K562 (cell line): ENCODE results near the gene HOXC10. TPM values are rescaled to one million over a fixed set of nuclear protein-coding genes. Genes with fewer than 3 reads are reported as not detected.

Experiments
- GTF2E2 ChIP-seq: fragments of 200-800 bp; sonication (Bioruptor generic); IDR thresholded peaks from 2 replicates; pipeline ENCODE4 v1.6.1; 2016; ENCODE audit warnings: missing genetic modification characterization, missing compliant biosample characterization
- L3MBTL2 ChIP-seq: fragments of 450-650 bp; IDR thresholded peaks from 2 replicates; pipeline ENCODE4 v1.6.1; 2016; ENCODE audit warnings: mild to moderate bottlenecking, moderate library complexity
- PCBP1 ChIP-seq: fragments of 200-400 bp; formaldehyde crosslinking; IDR thresholded peaks from 2 replicates; pipeline ENCODE4 v1.6.1; 2018; ENCODE audit warnings: mild to moderate bottlenecking, low read depth, low read length; ENCODE audit not compliant: poor library complexity, severe bottlenecking
- SETDB1 ChIP-seq: IDR thresholded peaks from one replicate; pipeline ENCODE4 v1.6.1; 2012; ENCODE audit warnings: low read length, control low read depth, inconsistent platforms
- SIN3A ChIP-seq, 2 experiments: fragments of 150-350 bp in 1 of 2; IDR thresholded peaks; 2 replicates each; pipeline ENCODE4 v1.6.1; 2011 to 2016; ENCODE audit warnings: borderline replicate concordance in 2 of 2, low read depth in 2 of 2, low read length in 2 of 2, mild to moderate bottlenecking in 2 of 2, moderate library complexity in 2 of 2; ENCODE audit not compliant: control insufficient read depth in 1 of 2
- ZNF184 ChIP-seq: sonication (generic); formaldehyde crosslinking; IDR thresholded peaks from 2 replicates; pipeline ENCODE4 v1.5.0; 2020; ENCODE audit warnings: missing genetic modification reagents
- ZNF436 ChIP-seq: fragments of 250-450, 450-650 bp; sonication (Bioruptor Pico); formaldehyde crosslinking; IDR thresholded peaks from 2 replicates; pipeline ENCODE4 v1.7.0; 2020; ENCODE audit warnings: mild to moderate bottlenecking
- ZNF79 ChIP-seq: fragments of 250-450 bp; sonication (Bioruptor Pico); IDR thresholded peaks from 2 replicates; pipeline ENCODE4 v1.4.0; 2020; ENCODE audit warnings: low read depth, mild to moderate bottlenecking, moderate library complexity
- polyA plus RNA-seq, 8 experiments: library from polyadenylated mRNA; depleted of rRNA in 4 of 8; stranded (reverse) in 5 of 8; unstranded in 3 of 8; fragments of >200 nt; fragmentation: Nextera tagmentation in 2 of 8; fragmentation: Illumina TruSeq in 1 of 8; extraction: Ambion mirVana in 2 of 8; extraction: Trizol in 1 of 8; gene quantifications; 2 replicates each; pipeline versions ENCODE4 v1.2.1 to v1.2.3, GENCODE V29; 2011 to 2014; ENCODE audit warnings: inconsistent platforms in 1 of 8, missing spikeins in 1 of 8
- total RNA-seq, 7 experiments: library from RNA; depleted of rRNA in 6 of 7; stranded (reverse); fragments of >200 nt in 6 of 7; fragmentation: Illumina TruSeq in 2 of 7; extraction: Trizol in 2 of 7; gene quantifications; 2 replicates each; pipeline versions ENCODE4 v1.2.1 to v1.2.3, GENCODE V29; 2011 to 2021; ENCODE audit warnings: low replicate concordance in 1 of 7
- TF ChIP-seq, protein P1 (sequence below): fragments of 250-450 bp; sonication (Bioruptor Pico); IDR thresholded peaks from 2 replicates; pipeline ENCODE4 v1.5.0; 2021; ENCODE audit warnings: mild to moderate bottlenecking, borderline replicate concordance
- TF ChIP-seq, protein P2 (sequence below), 2 experiments: IDR thresholded peaks; 2 replicates each; pipeline ENCODE4 v1.6.1; 2011; ENCODE audit warnings: borderline replicate concordance in 1 of 2, control low read depth in 1 of 2, low read depth in 1 of 2, low read length in 1 of 2, mild to moderate bottlenecking in 1 of 2, mixed read lengths in 1 of 2, moderate library complexity in 1 of 2; ENCODE audit not compliant: insufficient read depth in 1 of 2, insufficient read length in 1 of 2, poor library complexity in 1 of 2, severe bottlenecking in 1 of 2; ENCODE audit errors: extremely low read depth in 1 of 2
- TF ChIP-seq, protein P3 (sequence below): fragments of 250-450 bp; sonication (Bioruptor Pico); IDR thresholded peaks from 2 replicates; pipeline ENCODE4 v1.5.0; 2021
- TF ChIP-seq, protein P4 (sequence below): IDR thresholded peaks from 2 replicates; pipeline ENCODE4 v1.6.1; 2016; ENCODE audit warnings: missing genetic modification characterization, missing compliant biosample characterization
- TF ChIP-seq, protein P5 (sequence below): fragments of 450-650 bp; IDR thresholded peaks from 2 replicates; pipeline ENCODE4 v1.6.1; 2016; ENCODE audit warnings: low read depth, mild to moderate bottlenecking, moderate library complexity
- TF ChIP-seq, protein P6 (sequence below): fragments of 450-650 bp; IDR thresholded peaks from 2 replicates; pipeline ENCODE4 v1.6.1; 2016; ENCODE audit warnings: borderline replicate concordance

HOXC10 gene
- total and polyA plus RNA-seq, 9 of the 15 experiments (the other 6 are each of a cell fraction or from before 2014, with no cell fraction given), result 0.13 to 0.77 (median 0.35) TPM; not detected in 2

DNA sequence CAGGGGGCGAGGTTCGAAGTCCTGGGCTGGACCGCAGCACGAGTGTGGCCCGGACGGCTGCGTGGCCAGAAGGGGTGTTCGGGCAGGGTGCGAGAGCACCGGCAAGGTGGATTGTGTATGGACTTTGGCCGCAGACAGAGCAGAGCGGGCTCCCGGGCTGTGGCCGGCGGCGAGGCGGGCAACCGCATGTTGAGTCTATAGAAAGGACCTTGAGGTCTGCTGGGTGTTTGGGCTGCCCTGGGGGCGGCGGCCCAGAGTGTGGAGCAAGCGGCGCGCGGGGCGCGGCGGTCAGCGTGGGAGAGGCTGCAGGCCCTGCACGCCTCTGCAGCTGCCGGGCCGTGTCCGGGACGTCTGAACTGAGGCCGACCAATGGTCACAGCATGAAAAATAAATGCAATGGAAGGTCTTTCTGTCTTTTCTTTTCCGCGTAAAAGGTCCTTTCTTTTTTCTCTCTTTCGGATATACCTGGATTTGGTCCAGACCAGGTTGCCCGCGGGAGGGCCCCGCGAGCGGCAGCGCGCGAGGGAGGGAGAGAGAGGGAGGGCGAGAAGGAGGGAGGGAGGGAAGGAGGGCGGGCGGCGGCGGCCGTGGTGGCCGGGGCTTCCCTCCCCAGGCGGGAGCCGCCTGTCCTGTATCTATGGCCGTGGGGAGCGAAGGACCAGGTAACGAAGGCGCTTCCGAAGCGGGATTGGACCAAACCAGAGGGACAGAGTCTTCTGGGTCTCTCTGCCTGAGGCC lies 9.5 kb downstream of the HOXC10 start (continued):
- TF ChIP-seq, protein P1, sequence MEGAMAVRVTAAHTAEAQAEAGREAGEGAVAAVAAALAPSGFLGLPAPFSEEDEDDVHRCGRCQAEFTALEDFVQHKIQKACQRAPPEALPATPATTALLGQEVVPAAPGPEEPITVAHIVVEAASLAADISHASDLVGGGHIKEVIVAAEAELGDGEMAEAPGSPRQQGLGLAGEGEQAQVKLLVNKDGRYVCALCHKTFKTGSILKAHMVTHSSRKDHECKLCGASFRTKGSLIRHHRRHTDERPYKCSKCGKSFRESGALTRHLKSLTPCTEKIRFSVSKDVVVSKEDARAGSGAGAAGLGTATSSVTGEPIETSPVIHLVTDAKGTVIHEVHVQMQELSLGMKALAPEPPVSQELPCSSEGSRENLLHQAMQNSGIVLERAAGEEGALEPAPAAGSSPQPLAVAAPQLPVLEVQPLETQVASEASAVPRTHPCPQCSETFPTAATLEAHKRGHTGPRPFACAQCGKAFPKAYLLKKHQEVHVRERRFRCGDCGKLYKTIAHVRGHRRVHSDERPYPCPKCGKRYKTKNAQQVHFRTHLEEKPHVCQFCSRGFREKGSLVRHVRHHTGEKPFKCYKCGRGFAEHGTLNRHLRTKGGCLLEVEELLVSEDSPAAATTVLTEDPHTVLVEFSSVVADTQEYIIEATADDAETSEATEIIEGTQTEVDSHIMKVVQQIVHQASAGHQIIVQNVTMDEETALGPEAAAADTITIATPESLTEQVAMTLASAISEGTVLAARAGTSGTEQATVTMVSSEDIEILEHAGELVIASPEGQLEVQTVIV, result no peak
- TF ChIP-seq GTF2E2 (tag), result no peak
- TF ChIP-seq, protein P2, sequence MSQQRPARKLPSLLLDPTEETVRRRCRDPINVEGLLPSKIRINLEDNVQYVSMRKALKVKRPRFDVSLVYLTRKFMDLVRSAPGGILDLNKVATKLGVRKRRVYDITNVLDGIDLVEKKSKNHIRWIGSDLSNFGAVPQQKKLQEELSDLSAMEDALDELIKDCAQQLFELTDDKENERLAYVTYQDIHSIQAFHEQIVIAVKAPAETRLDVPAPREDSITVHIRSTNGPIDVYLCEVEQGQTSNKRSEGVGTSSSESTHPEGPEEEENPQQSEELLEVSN (IDR thresholded peaks at IDR 0.05; ENCODE audit: borderline replicate concordance in 1 of 2, extremely low read depth in 1 of 2, insufficient read depth in 1 of 2, insufficient read length in 1 of 2, low read depth in 1 of 2, low read length in 1 of 2, poor library complexity in 1 of 2, severe bottlenecking in 1 of 2), result peak; percentile 5 to 82
- TF ChIP-seq, protein P3, sequence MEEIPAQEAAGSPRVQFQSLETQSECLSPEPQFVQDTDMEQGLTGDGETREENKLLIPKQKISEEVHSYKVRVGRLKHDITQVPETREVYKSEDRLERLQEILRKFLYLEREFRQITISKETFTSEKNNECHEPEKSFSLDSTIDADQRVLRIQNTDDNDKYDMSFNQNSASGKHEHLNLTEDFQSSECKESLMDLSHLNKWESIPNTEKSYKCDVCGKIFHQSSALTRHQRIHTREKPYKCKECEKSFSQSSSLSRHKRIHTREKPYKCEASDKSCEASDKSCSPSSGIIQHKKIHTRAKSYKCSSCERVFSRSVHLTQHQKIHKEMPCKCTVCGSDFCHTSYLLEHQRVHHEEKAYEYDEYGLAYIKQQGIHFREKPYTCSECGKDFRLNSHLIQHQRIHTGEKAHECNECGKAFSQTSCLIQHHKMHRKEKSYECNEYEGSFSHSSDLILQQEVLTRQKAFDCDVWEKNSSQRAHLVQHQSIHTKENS (CRISPR knock-in tag), result no peak
- TF ChIP-seq, protein P4, sequence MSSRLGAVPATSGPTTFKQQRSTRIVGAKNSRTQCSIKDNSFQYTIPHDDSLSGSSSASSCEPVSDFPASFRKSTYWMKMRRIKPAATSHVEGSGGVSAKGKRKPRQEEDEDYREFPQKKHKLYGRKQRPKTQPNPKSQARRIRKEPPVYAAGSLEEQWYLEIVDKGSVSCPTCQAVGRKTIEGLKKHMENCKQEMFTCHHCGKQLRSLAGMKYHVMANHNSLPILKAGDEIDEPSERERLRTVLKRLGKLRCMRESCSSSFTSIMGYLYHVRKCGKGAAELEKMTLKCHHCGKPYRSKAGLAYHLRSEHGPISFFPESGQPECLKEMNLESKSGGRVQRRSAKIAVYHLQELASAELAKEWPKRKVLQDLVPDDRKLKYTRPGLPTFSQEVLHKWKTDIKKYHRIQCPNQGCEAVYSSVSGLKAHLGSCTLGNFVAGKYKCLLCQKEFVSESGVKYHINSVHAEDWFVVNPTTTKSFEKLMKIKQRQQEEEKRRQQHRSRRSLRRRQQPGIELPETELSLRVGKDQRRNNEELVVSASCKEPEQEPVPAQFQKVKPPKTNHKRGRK, result peak; percentile 61
- TF ChIP-seq ZNF184 (CRISPR knock-in tag), result no peak
- no peak for TF ChIP-seq ZNF79 (CRISPR knock-in tag)
- TF ChIP-seq ZNF436 (CRISPR knock-in tag), result no peak
- TF ChIP-seq PCBP1, result peak; percentile 44
- peak; percentile 56 for TF ChIP-seq L3MBTL2
- TF ChIP-seq, protein P5, sequence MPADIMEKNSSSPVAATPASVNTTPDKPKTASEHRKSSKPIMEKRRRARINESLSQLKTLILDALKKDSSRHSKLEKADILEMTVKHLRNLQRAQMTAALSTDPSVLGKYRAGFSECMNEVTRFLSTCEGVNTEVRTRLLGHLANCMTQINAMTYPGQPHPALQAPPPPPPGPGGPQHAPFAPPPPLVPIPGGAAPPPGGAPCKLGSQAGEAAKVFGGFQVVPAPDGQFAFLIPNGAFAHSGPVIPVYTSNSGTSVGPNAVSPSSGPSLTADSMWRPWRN, result 0 out of 2 replicates have a peak, but pooled peaks have one; percentile 26
- no peak for TF ChIP-seq SIN3A (IDR thresholded peaks at IDR 0.05; ENCODE audit: borderline replicate concordance in 2 of 2, control insufficient read depth in 1 of 2, low read depth in 2 of 2, low read length in 2 of 2)
- no peak for TF ChIP-seq SETDB1
- TF ChIP-seq, protein P6, sequence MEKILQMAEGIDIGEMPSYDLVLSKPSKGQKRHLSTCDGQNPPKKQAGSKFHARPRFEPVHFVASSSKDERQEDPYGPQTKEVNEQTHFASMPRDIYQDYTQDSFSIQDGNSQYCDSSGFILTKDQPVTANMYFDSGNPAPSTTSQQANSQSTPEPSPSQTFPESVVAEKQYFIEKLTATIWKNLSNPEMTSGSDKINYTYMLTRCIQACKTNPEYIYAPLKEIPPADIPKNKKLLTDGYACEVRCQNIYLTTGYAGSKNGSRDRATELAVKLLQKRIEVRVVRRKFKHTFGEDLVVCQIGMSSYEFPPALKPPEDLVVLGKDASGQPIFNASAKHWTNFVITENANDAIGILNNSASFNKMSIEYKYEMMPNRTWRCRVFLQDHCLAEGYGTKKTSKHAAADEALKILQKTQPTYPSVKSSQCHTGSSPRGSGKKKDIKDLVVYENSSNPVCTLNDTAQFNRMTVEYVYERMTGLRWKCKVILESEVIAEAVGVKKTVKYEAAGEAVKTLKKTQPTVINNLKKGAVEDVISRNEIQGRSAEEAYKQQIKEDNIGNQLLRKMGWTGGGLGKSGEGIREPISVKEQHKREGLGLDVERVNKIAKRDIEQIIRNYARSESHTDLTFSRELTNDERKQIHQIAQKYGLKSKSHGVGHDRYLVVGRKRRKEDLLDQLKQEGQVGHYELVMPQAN, result no peak
